Inferior parietal cortex (tissue), 1 donor: ENCODE results near the gene FLT4.
"Not testable (repeated sequence)": the region's sequence is repeated elsewhere in the genome, so short reads cannot be mapped to it uniquely, and the experiment has no call there.

Experiments used
- DNase-seq: peaks from one replicate; pipeline ENCODE4 v3.0.0-alpha.2; 2016; ENCODE audit errors: extremely low spot score

The FLT4 gene

DNA sequence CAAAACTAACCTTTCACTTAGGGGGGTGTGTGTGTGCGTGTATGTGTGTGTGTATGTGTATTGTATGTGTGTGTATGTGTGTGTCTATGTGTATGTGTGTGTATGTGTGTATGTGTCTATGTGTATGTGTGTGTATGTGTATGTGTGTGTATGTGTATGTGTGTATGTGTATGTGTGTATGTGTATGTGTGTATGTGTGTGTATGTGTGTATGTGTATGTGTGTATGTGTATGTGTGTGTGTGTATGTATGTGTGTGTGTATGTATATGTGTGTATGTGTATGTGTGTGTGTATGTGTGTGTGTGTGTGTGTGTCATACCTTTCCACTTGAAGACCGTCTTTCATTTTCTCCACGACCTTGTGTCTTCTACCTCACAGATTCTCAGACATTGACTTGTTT is 20.8 kb upstream of the FLT4 start:
- DNase-seq = no peak

DNA sequence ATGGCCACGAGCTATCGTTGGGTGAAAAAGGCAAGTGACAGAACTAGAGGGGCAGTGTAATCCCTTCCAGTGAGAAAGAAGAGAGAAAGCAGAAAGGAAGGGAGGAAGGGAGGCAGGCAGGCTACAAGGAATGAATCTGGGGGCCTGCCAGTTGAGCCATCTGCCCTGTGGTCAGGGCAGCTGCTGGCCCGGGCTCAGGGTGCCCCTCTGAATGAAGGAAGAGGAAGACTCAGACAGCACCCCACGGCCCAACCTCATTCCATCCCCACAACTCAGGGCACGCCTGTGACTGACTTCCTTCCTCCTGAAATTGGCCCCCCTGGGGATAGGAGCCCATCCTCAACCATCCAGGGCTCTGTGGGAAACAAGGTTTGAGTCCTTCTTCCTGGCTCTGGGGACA is 20.3 kb upstream of the FLT4 start:
- DNase-seq = no peak

DNA sequence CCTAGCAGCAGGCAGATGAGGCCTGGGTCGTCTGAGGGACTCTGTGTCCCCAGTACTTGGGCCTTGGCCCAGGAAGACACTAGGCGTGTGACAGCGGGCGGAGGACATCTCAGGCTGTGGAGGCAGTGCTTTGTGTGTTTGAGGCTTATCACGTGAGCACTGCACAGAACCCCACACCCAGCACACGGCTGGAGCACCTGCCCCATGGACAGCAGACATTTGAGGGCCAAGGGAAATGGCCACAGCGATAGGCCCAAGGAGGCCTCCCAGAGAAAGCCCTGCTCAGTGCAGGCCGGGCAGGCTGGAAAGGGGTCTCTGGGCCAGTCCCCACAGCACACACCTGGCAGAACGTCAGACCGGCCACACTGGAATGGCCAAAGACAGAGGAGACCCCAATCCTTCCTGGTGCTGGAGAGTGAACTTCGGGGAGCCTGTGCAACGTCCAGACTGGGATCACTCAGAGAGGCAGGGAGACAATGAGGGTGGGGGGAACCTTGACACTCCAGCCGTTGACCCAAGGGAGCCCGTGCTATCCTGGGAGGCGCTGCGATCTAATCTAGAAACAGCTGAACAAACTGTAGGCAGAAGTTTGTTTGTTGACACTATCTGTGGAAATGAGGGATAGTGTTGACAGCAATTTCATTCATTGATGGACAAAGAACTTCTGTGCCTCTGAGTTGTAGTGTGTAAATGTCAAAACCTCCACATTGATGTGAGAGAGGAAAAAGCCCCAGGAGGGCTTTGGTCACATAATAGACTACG is 19.6 kb upstream of the FLT4 start:
- DNase-seq = no peak

DNA sequence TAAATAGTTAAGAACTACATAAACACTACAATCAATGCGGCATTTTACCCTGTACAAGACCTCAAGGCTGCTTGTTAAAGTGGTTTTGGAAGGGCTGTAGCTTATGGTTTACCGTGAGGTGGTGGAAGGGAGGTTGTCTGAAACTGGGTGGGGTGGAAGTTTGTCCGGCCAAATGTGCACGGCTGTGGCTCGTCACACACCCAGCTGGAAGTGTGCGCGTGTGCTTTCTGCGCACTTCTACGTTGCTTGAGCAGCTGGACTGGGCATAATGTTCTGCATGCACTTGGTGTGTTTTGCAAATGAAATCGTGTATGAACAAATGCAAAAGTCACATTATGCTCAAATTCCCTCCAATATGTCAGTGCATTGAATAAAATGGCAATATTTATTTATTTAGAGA is 17.4 kb upstream of the FLT4 start:
- DNase-seq = no peak

DNA sequence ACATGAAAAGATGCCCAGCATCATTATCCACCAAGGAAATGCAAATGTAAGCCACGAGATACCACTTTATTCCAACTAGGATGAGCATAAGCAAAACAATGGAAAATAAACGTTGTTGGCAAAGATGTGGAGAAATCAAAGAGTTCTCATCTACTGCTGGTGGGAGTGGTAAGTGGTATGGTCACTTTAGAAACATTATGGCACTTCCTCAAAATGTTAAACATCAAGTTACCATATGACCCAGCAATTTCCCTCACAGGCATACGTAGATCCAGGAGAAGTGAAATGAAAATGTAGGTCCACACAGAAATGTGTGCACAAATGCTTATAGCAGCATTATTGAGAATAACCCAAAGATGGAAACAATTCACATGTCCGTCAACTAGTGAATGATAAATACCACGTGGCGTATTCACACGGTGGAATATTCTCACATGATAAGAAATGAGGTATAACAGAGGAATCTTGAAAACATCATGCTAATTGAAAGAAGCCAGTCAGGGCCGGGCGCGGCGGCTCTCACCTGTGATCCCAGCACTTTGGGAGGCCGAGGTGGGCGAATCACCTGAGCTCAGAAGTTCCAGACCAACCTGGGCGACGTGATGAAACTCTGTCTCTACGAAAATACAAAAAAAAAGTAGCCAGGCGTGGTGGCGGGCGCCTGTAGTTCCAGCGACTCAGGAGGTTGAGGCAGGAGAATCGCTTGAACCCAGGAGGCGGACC is 16.4 kb upstream of the FLT4 start:
- DNase-seq = no peak

DNA sequence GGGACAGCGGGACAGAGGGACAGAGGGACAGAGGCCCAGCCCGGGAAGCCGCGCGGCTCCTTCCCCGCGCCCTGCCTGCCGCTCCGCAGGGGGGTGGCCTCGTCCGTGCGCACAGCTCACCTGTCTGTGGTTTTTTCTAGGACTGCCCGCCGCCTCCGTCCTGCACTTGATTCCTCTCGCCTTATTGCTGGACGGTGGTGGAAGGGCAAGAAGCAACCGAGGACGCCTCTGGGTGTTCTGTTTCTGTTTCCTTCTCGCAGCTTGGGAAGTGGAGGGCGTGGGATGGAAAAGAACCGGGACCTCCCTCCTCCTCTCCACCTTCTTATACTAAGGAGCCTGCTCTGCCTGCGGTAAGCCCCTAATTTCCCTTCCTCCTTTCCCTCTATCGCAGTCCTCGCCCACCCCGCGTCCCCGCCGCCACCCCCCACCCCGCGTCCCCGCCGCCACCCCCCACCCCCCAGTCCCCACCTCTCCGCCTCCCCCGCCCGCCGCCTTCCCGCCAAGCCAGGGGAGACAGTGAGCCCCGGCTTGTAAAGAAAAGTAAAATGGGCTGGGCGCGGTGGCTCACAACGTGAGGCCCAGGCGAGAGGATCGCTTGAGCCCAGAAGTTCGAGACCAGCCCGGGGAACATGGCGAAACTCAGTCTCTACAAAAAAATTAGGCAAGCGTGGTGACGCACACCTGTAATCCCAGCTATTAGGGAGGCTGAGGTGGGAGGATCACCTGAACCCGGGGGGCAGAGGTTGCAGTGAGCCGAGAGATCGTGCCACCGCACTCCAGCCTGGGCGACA is 9.6 kb upstream of the FLT4 start:
- no peak for DNase-seq

DNA sequence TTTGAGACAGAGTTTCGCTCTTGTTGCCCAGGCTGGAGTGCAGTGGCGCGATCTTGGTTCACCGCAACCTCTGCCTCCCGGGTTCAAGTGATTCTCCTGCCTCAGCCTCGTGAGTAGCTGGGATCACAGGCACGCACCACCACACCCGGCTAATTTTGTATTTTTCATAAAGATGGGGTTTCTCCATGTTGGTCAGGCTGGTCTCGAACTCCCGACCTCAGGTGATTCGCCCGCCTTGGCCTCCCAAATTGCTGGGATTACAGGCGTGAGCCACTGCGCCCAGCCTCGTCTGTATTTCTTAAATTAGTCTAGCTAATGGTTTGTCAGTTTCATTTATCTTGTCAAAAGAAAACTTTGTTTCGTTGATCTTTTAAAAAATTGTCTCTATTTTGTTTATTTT is 5.8 kb upstream of the FLT4 start:
- DNase-seq = not testable (repeated sequence)

DNA sequence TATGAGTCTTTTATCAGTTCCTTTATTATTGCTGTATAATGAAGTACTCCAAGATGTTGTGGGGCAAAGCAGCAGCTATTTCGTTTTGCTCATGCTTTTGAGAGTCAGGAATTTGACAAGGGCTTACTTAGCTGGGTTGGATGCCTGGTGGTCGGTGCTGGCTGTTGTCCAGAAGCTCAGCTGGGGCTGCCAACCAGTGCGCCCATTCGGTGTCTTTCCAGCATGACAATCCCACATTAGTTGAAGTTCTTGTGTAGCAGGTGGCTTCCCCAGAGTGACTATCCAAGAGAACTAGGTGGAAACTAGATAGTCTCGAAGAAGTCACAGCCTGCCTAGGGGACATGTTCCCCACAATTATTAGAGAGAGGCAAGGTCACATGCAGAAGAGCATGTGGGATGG is 3.4 kb upstream of the FLT4 start:
- DNase-seq = no peak

DNA sequence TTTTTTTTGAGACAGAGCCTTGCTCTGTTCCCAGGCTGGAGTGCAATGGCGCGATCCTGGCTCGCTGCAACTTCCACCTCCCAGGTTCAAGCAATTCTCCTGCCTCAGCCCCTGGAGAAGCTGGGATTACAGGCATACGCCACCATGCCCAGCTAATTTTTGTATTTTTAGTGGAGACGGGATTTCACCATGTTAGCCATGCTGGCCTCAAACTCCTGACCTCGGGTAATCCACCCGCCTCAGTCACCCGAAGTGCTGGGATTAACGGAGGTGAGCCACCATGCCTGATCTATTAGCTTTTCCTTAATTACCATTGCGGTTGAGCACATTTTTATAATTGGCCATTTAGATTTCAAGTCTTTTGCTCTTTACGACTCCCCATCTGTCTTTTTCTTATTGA is 2.9 kb upstream of the FLT4 start:
- no peak for DNase-seq

DNA sequence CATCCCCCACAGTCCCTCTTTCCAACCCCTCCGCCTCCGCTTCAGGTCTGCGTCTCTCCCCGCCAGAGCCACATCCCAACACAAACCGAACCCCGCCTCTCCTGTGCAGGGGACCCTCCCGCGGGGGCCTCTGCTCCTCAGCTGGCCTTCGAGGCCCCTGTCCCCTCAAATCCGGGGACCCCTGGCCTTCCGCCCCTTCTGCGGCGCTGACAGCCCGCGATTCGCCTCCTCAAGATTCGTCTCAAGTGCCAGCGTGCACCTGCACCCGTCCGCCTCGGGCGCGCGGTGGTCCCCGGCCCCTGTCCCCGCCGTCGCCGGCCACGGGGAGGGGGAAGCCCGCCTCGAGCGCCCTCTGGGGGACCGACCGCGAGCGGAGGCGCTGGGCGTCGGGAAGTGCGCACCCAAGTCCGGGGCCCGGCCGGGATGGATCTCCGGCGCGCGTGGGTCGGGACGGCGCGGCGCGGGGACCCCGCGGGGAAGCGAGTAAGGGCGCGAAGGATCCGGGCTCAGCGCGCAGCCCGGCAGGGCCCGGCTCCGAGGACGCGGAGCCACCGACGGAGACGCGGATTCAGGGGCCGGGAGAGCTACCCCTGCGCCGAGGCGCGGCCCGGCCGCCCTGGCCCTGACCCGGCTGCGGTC is 623 bp downstream of the FLT4 start:
- no peak for DNase-seq

DNA sequence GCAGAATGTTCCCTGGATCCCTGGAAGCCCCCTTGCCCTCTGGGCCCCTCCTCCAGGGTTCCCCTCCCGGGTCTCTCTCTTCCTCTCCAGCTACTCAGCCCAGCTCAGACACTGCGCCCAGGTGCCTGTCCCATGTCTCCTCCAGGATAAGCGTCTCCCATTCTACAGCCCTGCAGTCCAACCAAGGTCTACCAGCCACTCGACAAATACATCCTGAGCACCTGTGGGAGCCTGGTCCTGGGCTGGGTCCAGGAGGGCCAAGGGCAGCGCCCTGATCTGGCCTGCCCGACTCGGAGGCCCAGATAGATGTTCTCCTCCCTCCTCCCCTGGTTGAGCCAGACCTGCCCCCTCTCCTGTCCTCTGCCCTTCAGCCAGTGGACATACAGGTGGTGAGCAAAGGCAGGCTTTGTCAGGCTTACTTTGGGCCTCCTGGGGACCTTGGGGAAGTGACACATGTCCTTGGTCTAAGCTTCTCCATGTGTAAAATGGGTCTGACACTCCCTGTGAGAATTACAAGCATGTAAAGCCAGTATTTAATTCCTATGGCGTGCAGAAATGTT is 1.4 kb downstream of the FLT4 start:
- no peak for DNase-seq

DNA sequence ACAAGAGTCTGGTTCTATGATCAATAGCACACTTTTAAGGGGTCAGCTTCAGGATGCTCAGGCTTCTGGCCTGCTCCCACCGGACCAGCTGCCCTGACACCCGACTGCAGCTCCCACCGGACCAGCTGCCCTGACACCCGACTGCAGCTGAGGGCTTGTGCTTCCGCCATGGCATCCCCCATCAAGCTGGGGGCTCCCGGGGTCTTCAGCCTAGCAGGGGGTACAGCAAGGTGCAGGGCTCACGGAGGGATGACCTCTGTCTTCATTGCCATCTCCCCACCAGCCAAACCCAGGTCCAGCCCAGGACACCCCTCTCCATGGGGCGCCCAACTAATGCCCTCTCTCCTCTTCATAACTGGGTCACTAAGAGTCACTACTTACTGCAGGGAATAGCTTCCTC is 1.9 kb downstream of the FLT4 start:
- no peak for DNase-seq

DNA sequence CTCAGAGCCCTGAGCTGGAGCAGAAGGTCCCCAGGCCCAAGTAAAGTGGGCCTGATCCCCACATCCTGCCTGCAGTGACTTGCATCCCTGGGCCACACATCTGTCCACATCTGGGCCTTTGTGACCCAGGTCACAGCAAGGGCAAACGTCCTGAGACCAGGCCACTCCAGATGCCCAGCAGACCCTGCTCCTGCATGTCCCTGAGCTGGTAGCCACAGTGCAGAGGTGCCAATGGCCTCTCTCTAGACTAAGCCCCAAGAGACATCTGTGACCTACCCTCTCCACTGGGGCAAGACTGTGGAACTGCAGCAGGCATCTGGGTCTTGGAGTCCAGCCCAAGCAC is 2.5 kb downstream of the FLT4 start:
- DNase-seq = no peak

DNA sequence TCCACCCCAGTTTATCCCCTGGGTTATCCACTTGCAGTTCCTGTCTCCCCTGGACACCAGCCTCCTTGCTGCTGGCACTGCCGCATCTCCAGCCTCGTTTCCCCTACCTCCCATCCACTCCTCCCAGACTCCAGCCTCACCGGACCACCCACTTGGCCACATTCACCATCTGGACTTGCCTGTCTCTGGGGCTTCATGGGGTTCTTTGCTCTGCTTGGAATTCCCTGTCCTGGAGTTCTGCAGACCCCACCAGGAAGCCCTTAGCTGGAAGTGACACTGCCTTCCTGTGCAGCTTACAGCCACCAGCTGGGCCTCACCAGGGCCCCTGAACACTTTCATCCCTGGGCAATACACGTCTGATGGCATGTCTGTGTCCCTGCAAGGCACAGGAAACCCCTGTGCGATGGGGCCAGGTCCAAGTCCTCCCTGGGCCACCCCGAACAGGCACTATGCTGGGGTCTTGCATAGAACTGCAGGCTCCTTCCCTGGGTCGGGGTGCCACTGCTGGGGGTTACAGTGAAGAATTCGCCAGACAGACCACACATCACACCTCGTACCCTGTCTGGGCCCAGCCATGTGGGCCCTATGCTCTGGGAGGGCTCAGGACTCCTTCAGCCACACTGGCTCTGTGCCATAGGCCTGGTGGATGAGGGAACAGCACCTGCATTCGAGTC is 3.0 kb downstream of the FLT4 start:
- no peak for DNase-seq

DNA sequence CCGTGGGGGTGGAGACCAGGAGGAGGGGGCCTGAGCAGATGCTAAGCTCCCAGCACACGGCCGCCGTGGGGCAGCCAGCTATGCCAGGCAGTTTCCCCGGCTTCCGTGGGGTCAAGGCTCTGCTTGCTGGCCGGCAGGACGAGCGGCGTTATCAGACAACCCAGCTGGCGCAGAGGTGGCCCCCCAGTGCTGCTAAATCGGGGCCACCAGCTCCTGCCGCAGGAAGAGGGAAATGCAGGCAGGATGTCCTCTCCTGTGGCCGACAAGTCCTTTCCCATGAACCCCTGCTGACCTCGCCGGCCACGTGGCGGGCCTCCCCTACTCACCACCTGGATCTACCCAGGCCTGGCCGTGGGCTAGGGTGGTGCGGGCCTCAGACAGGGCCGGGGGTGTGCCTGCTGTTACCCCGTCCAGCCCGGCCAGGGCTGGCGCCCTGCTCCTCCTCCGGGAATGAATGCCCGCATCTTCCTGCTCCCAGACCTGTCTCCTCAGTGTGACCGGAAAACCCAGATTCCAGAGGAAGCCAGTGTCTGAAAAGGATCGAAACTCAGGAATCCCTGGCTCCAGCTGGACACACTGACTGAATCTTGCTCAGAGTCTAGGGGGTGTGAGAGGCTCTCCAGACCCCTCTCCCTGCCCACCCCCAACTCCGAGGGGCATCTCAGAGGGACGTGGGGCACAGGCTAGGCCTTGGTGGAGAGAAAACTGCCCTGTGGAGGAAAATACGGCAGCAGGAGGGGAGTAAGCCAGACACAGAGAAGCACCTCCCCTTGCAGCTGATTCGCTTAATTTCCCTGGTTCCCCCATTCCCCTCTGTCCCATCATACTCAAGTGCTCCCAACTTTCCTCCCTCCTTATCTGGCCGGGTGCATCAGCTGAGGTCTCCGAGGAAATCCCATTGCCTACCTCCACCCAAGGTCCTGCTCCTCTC is 3.9 kb downstream of the FLT4 start:
- DNase-seq = no peak

DNA sequence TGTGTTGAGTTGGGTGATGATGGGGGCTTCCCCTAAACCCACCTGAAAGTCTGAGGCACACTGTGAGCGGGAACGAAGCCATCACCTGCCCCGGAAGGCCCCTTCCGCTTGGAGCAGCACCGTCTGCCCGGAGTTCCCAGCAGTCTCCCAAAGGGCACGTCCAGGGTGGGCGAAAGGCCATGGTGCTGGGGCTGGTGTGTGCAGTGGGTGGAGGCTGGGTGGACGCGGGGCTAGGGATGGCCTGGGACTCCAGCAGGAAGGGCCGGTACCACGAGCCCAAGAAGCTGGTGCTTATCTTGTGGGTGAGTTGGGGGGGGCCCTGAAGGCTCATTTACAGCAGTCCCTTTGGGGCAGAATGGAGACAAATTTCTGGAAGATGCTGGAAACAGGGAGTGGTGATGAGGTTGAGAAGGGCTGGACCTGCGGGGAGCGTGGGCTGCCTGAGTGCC is 4.6 kb downstream of the FLT4 start:
- no peak for DNase-seq

DNA sequence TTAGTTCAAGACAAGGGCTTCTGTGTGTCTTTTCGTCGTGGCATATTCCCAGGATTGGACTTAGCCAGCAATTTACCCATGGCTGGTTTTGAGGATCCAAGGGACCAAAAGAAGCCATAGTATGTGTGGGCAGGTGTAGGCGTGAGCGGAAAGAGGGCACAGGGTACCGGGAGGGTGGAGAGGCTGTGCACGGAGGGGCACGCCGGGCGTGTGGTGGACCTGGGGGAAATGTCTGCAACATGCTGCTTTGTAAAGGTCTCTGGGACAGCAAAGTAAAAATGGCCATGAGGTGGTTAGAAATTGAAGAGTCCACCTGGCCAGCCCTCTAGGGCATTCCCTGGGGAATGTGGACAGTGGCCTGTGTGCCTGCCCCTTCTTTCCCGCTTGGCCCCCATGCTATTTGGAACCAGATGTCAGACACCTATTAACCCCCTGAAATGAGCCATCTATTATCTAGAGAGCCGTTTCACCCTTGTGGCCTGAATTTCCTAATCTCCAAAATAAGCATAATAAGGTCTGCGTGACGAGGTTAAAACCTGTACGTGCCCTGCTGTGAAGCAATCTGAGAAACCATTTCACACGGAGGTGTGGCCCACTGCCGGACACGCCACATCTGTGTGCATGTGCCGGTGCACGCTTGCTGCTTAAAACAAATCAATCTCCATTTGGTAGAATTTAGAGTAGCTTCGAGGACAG is 5.1 kb downstream of the FLT4 start:
- DNase-seq = no peak

DNA sequence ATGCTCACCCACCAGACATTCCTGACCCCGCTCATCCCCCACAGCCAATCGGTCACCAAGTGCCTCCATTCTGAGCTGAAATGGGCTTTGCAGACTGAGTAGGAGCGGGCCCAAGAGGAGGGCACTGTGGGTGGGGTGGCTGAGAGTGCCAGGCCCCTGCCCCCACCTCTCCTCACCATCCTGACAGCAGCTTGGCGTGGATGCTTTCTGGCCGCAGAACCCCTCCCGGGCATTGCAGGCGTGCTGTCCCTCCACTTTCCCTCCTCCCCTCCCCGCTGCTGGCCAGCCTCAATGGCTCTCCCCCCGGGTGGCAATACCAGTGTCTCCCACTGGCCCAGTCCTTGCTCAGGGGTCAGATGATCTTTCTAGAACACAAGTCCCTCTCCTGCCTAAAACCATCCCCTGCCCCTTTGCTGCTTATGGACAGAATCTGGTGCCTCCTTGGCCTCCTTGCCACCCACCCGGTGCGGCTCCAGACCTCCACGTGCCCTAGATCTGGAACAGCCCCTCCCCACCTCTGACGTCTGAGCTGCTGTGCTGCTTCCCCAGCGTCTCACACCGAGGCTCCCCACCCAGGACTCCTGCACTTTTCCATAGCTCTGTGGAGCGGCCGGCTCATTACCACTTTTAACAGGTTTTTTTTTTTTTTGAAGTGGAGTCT is 6.1 kb downstream of the FLT4 start:
- DNase-seq = no peak

DNA sequence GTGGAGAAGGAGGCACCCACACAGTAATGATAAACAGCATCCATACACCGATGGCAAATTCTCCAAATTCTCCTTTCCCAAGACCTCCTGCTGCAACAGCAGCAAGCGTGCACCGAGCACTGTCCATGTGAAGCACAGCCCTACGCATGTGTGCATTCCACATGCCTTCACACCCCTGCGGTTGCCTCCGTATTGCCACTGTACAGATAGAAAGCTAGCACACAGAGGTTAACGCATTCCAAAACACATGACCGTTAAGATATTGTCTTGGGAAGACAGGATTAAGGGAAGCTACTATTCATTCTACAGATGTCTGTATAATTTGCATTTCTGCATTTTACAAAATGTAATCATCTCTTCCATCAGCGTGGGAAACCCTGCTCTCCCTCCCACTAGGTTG is 6.6 kb downstream of the FLT4 start:
- no peak for DNase-seq
